A549 (cell line): ENCODE results near the gene KANK2.

ENCODE experiments used
- CTCF ChIP-seq: fragments of >200 bp; sonication (Bioruptor Twin); formaldehyde crosslinking; IDR thresholded peaks from 3 replicates; pipeline ENCODE4 v1.5.1; 2016
- EP300 ChIP-seq, 2 experiments: fragments of >200 bp; sonication (Bioruptor Twin); formaldehyde crosslinking; IDR thresholded peaks; 2 replicates in 1 of 2; 3 replicates in 1 of 2; pipeline ENCODE4 v1.6.1; 2016 to 2017
- MAFK ChIP-seq: fragments of 450-650 bp; IDR thresholded peaks from 2 replicates; pipeline ENCODE4 v1.6.1; 2014; ENCODE audit not compliant: partially characterized antibody
- MAZ ChIP-seq: fragments of 150-350 bp; IDR thresholded peaks from 2 replicates; pipeline ENCODE4 v1.6.1; 2014; ENCODE audit warnings: antibody characterized with exemption, low read depth, low read length, borderline replicate concordance
- POLR2A ChIP-seq: IDR thresholded peaks from 2 replicates; pipeline ENCODE4 v1.6.1; 2012; ENCODE audit warnings: mild to moderate bottlenecking, low read length
- USF2 ChIP-seq: fragments of 450-650 bp; IDR thresholded peaks from 2 replicates; pipeline ENCODE4 v1.6.1; 2014; ENCODE audit warnings: antibody characterized with exemption

- TF ChIP-seq MAZ (no peak), POLR2A (no peak), CTCF (no peak), USF2 (no peak), MAFK (no peak), EP300 (IDR thresholded peaks at IDR 0.05) (no peak)
Measured at GRCh38 chr19:11182994-11183393, 14.4 kb downstream of the KANK2 start.
